Stimulated activated naive CD8-positive, alpha-beta T cell treated with anti-CD3 and anti-CD28 coated beads, Interleukin-15, Interleukin-2, amounts not matched to agents 100 ng/mL and 50 ng/mL, for 24 hours (primary cell): ENCODE results near the gene RALGAPA2.

Source experiments
- H3K27ac Mint-ChIP-seq: one replicate; pipeline ENCODE4 v1.8.0; 2021; ENCODE audit warnings: mild to moderate bottlenecking, mixed read lengths
- H3K27me3 Mint-ChIP-seq: one replicate; pipeline ENCODE4 v1.8.0; 2021; ENCODE audit warnings: mixed read lengths
- H3K36me3 Mint-ChIP-seq: one replicate; pipeline ENCODE4 v1.8.0; 2021; ENCODE audit warnings: low read depth, mixed read lengths
- H3K4me1 Mint-ChIP-seq: one replicate; pipeline ENCODE4 v1.8.0; 2021; ENCODE audit warnings: low read depth, mixed read lengths
- H3K4me3 Mint-ChIP-seq: one replicate; pipeline ENCODE4 v1.8.0; 2021; ENCODE audit warnings: mild to moderate bottlenecking, mixed read lengths
- H3K9me3 Mint-ChIP-seq: one replicate; pipeline ENCODE4 v1.8.0; 2021; ENCODE audit warnings: mixed read lengths

Gene RALGAPA2

DNA sequence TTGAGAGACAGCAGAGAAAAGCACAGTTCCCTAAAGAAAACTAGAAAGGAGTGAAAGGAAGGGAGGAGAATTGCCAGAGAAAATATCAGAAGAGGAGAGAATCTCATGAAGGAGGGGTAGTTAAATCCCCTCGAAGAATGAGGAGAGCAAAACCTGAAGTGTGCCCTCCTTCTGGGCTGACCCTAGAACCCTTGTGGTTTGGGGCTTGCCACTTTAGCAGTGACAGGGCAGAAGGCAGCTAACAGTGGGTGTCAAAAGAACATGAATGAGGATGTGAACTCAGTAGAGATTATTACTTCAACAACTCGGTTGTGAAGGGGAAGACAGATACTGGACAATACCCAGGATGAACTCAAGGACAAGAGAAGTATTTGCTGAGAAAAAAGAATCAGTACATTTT, 73.6 kb downstream of the RALGAPA2 start:
- Mint-ChIP-seq H3K36me3 (peaks cover 33% of the 10 kb centered on the region), H3K27ac (no peak overlapping the region), H3K4me3 (no peak overlapping the region), H3K27me3 (no peaks in the 10 kb centered on the region), H3K4me1 (no peaks in the 10 kb centered on the region), H3K9me3 (no peaks in the 10 kb centered on the region)

- no peaks in the 10 kb centered on the region for H3K27me3 Mint-ChIP-seq
- H3K4me1 Mint-ChIP-seq: no peaks in the 10 kb centered on the region
- H3K36me3 Mint-ChIP-seq: peaks cover 33% of the 10 kb centered on the region
- H3K4me3 Mint-ChIP-seq: no peak overlapping the region
- no peak overlapping the region for H3K27ac Mint-ChIP-seq
- no peaks in the 10 kb centered on the region for H3K9me3 Mint-ChIP-seq
Measured at GRCh38 chr20:20637998-20638725, 74.3 kb downstream of the RALGAPA2 start.

DNA sequence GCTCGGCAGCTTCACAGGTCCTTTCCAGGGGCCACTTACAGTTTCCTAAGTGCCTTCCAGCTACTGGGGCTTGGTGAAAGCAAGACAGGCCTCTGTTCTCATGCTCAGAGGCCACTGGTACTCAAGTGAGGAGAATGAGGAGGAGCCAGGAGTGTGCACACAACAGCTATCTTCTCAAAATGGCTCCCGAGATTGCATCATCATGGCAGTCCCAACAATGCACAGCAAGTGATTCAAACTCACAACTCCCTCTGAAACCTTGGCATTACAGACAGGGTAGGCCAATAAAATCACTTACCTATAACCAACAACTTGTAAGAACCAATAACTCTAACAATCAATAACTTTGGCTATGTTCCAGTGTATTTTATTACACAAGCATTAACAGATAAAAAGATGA, 77.4 kb downstream of the RALGAPA2 start:
- Mint-ChIP-seq H3K27me3 (no peaks in the 10 kb centered on the region), H3K4me1 (no peaks in the 10 kb centered on the region), H3K36me3 (peaks cover 32% of the 10 kb centered on the region), H3K27ac (no peak overlapping the region), H3K4me3 (no peak overlapping the region), H3K9me3 (no peaks in the 10 kb centered on the region)

- no peaks in the 10 kb centered on the region for H3K4me1 Mint-ChIP-seq
- H3K27ac Mint-ChIP-seq: no peak overlapping the region
- no peak overlapping the region for H3K4me3 Mint-ChIP-seq
- no peaks in the 10 kb centered on the region for H3K27me3 Mint-ChIP-seq
- H3K36me3 Mint-ChIP-seq: peaks cover 39% of the 10 kb centered on the region
- no peaks in the 10 kb centered on the region for H3K9me3 Mint-ChIP-seq
Measured at GRCh38 chr20:20632644-20633043, 79.8 kb downstream of the RALGAPA2 start.

DNA sequence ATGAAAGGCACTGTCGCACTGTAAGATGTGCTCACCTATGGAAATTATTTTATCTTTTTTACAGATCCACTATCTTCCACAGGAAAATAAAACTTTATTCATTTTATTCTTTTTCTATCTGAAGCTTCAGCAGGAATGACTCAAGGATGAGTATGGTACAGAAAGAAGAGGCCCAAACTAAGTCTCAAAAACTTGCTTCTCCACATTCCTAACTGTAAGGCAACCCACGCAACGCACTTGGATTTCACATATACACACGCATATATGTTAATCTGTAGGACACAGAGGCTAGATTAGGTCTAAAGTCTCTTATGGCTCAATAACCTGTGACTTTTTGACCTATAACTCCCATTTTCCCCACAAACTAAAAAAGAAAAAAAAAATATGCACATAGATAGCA, 81.9 kb downstream of the RALGAPA2 start:
- Mint-ChIP-seq H3K27me3 (no peaks in the 10 kb centered on the region), H3K4me1 (no peaks in the 10 kb centered on the region), H3K27ac (no peak overlapping the region), H3K36me3 (peaks cover 42% of the 10 kb centered on the region), H3K9me3 (no peaks in the 10 kb centered on the region), H3K4me3 (no peak overlapping the region)

GRCh38 chr20:20629556-20630188, 82.8 kb downstream of the RALGAPA2 start:
- no peak overlapping the region for H3K4me3 Mint-ChIP-seq
- H3K27ac Mint-ChIP-seq: no peak overlapping the region

GRCh38 chr20:20628314-20628713, 84.1 kb downstream of the RALGAPA2 start:
- Mint-ChIP-seq H3K27me3 (no peaks in the 10 kb centered on the region), H3K27ac (no peak overlapping the region), H3K9me3 (no peaks in the 10 kb centered on the region), H3K36me3 (peaks cover 29% of the 10 kb centered on the region), H3K4me1 (no peaks in the 10 kb centered on the region), H3K4me3 (no peak overlapping the region)

More at GRCh38 chr20:20629556-20630188, 82.8 kb downstream of the RALGAPA2 start:
- Mint-ChIP-seq H3K4me1 (no peaks in the 10 kb centered on the region), H3K27me3 (no peaks in the 10 kb centered on the region), H3K9me3 (no peaks in the 10 kb centered on the region), H3K36me3 (peaks cover 37% of the 10 kb centered on the region)

- Mint-ChIP-seq H3K27me3 (no peaks in the 10 kb centered on the region), H3K36me3 (peaks cover 23% of the 10 kb centered on the region), H3K27ac (no peak overlapping the region), H3K4me3 (no peak overlapping the region), H3K9me3 (no peaks in the 10 kb centered on the region), H3K4me1 (no peaks in the 10 kb centered on the region)
Measured at GRCh38 chr20:20627471-20627870, 85.0 kb downstream of the RALGAPA2 start.

- no peaks in the 10 kb centered on the region for H3K9me3 Mint-ChIP-seq
Measured at GRCh38 chr20:20624914-20625313, 87.5 kb downstream of the RALGAPA2 start.

DNA sequence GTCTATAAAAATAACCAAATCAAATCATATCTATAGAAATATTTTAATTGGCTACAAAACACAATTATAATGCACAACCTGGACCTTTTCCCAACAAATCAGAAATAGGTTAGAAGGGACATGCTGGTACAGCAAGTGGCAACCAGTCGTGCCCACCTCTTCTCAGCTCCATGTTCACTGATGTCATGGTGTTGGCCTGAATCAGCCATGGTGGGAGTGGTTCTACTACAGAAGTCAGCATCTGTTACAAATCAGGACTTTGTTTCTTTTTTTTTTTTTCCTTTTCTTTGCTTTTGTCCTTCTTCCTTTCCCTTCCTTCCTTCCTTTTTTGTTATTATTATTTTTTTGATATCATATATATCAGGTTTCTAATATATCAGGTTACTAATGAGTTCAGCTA, 91.2 kb downstream of the RALGAPA2 start:
- Mint-ChIP-seq H3K9me3 (no peaks in the 10 kb centered on the region), H3K4me3 (no peak overlapping the region), H3K27me3 (no peaks in the 10 kb centered on the region)

More at GRCh38 chr20:20624914-20625313, 87.5 kb downstream of the RALGAPA2 start:
- Mint-ChIP-seq H3K4me3 (no peak overlapping the region), H3K27ac (no peak overlapping the region), H3K27me3 (no peaks in the 10 kb centered on the region), H3K36me3 (peaks cover 28% of the 10 kb centered on the region), H3K4me1 (no peaks in the 10 kb centered on the region)

GRCh38 chr20:20614391-20614790, 98.1 kb downstream of the RALGAPA2 start:
- peaks cover 44% of the 10 kb centered on the region for H3K36me3 Mint-ChIP-seq
- H3K4me3 Mint-ChIP-seq: no peak overlapping the region
- no peaks in the 10 kb centered on the region for H3K4me1 Mint-ChIP-seq
- no peaks in the 10 kb centered on the region for H3K27me3 Mint-ChIP-seq
- H3K27ac Mint-ChIP-seq: no peak overlapping the region
- H3K9me3 Mint-ChIP-seq: no peaks in the 10 kb centered on the region

More for the DNA sequence above, 91.2 kb downstream of the RALGAPA2 start:
- Mint-ChIP-seq H3K4me1 (no peaks in the 10 kb centered on the region), H3K36me3 (peaks cover 22% of the 10 kb centered on the region), H3K27ac (no peak overlapping the region)

DNA sequence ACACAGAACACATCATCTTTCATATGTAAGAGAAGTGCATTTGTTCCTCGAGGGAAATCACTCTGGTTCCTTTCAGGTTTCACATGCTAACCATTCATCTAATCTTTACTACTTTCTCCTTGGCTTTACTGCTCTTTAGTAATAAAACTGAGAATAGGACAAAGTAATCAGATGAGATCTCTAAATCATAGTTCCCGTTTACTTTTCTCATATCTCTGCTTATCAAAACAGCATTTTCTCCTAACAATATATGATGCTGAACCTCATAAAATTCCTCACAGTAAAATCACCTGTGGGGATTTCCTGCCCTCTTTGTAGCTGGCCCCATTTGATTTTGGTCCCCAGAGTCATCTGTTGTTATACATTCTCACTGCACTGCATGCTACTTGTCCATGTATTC, 100.2 kb downstream of the RALGAPA2 start:
- peaks cover 39% of the 10 kb centered on the region for H3K36me3 Mint-ChIP-seq
- no peaks in the 10 kb centered on the region for H3K9me3 Mint-ChIP-seq
- H3K4me1 Mint-ChIP-seq: no peaks in the 10 kb centered on the region
- H3K27ac Mint-ChIP-seq: no peak overlapping the region
- H3K27me3 Mint-ChIP-seq: no peaks in the 10 kb centered on the region
- no peak overlapping the region for H3K4me3 Mint-ChIP-seq

DNA sequence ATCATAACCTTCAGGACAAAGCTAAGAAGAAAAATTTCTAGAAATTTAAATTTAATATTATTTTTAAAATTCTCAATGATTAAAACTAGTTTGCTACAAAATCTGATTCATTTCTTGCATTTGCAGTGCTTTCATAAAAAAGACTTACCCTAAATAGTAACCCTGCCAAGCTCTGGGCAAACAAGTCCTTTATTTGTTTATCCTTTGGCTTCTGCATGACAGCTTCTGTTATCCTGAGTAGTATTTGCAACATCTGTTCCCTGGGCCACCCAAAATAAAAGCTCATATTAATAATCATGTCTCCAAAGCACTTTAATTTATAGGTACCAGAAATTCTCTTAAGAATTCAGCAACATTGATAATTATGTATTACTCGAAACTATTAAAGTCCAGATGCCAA, 101.3 kb downstream of the RALGAPA2 start:
- Mint-ChIP-seq H3K4me3 (no peak overlapping the region), H3K9me3 (no peaks in the 10 kb centered on the region), H3K27me3 (no peaks in the 10 kb centered on the region), H3K27ac (no peak overlapping the region), H3K4me1 (no peaks in the 10 kb centered on the region), H3K36me3 (peaks cover 33% of the 10 kb centered on the region)

- Mint-ChIP-seq H3K4me3 (no peak overlapping the region), H3K9me3 (no peaks in the 10 kb centered on the region), H3K27me3 (no peaks in the 10 kb centered on the region), H3K36me3 (peaks cover 37% of the 10 kb centered on the region), H3K27ac (no peak overlapping the region), H3K4me1 (no peaks in the 10 kb centered on the region)
Measured at GRCh38 chr20:20609522-20609921, 102.9 kb downstream of the RALGAPA2 start.

- no peak overlapping the region for H3K27ac Mint-ChIP-seq
- peaks cover 4% of the 10 kb centered on the region for H3K4me1 Mint-ChIP-seq
- H3K36me3 Mint-ChIP-seq: peaks cover 35% of the 10 kb centered on the region
- no peaks in the 10 kb centered on the region for H3K27me3 Mint-ChIP-seq
- no peaks in the 10 kb centered on the region for H3K9me3 Mint-ChIP-seq
- H3K4me3 Mint-ChIP-seq: no peak overlapping the region
Measured at GRCh38 chr20:20608641-20609040, 103.8 kb downstream of the RALGAPA2 start.

DNA sequence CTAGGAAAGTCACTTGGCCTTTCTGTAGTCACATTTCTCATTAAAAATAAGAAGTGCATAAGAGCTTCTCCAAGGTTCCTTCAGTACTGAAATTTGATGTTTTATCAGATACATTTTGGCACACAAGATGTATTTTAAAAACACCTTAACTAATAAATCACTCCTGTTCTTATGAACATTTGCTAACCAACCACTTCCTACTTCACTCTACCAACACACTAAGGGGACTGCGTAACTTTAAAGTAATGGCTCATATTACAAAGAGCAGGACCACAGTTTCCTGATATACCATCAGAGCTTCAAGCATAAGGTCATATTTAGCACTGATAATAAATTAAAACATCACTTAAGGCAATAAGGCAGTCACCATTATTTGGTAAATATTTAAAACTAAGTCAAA, 104.4 kb downstream of the RALGAPA2 start:
- Mint-ChIP-seq H3K36me3 (peaks cover 34% of the 10 kb centered on the region), H3K4me3 (no peak overlapping the region), H3K27me3 (no peaks in the 10 kb centered on the region), H3K9me3 (no peaks in the 10 kb centered on the region), H3K27ac (no peak overlapping the region), H3K4me1 (peaks cover 7% of the 10 kb centered on the region)
